Panc1 (cell line): ENCODE data around the gene FSHR.

Source experiments
- POLR2AphosphoS5 ChIP-seq: IDR thresholded peaks from 2 replicates; pipeline ENCODE4 v1.6.1; 2012; ENCODE audit warnings: mild to moderate bottlenecking, low read depth, low read length, moderate library complexity
- SIN3A ChIP-seq: IDR thresholded peaks from 2 replicates; pipeline ENCODE4 v1.6.1; 2012; ENCODE audit warnings: low read depth, mild to moderate bottlenecking, low read length, moderate library complexity, borderline replicate concordance; ENCODE audit not compliant: insufficient read depth
- TCF7L2 ChIP-seq: IDR thresholded peaks from 2 replicates; pipeline ENCODE4 v1.6.1; 2011; ENCODE audit warnings: mild to moderate bottlenecking, low read depth, low read length, inconsistent platforms
- TF ChIP-seq, protein P1 (sequence below): fragments of 450-650 bp; IDR thresholded peaks from 2 replicates; pipeline ENCODE4 v1.5.1; 2017; ENCODE audit warnings: mild to moderate bottlenecking
- TF ChIP-seq, protein P2 (sequence below), 2 experiments: IDR thresholded peaks; 2 replicates each; pipeline ENCODE4 v1.6.1; 2011 to 2012; ENCODE audit warnings: low read depth in 2 of 2, control low read depth in 1 of 2, low read length in 1 of 2, mild to moderate bottlenecking in 1 of 2, moderate library complexity in 1 of 2; ENCODE audit not compliant: insufficient read depth in 1 of 2

DNA sequence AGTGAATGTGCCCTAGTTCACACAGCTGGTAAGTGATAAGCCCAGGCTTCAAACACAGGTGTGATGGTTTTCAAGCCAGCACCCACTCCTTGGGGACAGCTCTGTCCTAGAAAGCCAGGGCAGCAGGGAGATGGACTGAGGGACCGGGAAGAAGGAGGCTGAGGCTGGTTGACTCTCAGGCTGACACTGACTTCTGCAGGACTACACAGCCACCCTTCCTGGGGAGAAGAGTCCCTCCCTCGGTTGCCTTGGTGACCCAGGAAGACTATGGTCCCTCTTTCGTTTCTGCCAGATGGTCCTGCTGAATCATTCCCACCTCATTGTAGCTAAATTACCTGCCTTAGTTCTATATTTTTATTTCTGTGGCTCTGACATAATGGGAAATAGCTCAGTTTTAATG lies 11.3 kb upstream of the FSHR start:
- TF ChIP-seq, protein P1, sequence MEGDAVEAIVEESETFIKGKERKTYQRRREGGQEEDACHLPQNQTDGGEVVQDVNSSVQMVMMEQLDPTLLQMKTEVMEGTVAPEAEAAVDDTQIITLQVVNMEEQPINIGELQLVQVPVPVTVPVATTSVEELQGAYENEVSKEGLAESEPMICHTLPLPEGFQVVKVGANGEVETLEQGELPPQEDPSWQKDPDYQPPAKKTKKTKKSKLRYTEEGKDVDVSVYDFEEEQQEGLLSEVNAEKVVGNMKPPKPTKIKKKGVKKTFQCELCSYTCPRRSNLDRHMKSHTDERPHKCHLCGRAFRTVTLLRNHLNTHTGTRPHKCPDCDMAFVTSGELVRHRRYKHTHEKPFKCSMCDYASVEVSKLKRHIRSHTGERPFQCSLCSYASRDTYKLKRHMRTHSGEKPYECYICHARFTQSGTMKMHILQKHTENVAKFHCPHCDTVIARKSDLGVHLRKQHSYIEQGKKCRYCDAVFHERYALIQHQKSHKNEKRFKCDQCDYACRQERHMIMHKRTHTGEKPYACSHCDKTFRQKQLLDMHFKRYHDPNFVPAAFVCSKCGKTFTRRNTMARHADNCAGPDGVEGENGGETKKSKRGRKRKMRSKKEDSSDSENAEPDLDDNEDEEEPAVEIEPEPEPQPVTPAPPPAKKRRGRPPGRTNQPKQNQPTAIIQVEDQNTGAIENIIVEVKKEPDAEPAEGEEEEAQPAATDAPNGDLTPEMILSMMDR: no peak
- TF ChIP-seq SIN3A (no peak), TCF7L2 (no peak), POLR2AphosphoS5 (no peak)
- TF ChIP-seq, protein P2, sequence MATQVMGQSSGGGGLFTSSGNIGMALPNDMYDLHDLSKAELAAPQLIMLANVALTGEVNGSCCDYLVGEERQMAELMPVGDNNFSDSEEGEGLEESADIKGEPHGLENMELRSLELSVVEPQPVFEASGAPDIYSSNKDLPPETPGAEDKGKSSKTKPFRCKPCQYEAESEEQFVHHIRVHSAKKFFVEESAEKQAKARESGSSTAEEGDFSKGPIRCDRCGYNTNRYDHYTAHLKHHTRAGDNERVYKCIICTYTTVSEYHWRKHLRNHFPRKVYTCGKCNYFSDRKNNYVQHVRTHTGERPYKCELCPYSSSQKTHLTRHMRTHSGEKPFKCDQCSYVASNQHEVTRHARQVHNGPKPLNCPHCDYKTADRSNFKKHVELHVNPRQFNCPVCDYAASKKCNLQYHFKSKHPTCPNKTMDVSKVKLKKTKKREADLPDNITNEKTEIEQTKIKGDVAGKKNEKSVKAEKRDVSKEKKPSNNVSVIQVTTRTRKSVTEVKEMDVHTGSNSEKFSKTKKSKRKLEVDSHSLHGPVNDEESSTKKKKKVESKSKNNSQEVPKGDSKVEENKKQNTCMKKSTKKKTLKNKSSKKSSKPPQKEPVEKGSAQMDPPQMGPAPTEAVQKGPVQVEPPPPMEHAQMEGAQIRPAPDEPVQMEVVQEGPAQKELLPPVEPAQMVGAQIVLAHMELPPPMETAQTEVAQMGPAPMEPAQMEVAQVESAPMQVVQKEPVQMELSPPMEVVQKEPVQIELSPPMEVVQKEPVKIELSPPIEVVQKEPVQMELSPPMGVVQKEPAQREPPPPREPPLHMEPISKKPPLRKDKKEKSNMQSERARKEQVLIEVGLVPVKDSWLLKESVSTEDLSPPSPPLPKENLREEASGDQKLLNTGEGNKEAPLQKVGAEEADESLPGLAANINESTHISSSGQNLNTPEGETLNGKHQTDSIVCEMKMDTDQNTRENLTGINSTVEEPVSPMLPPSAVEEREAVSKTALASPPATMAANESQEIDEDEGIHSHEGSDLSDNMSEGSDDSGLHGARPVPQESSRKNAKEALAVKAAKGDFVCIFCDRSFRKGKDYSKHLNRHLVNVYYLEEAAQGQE (IDR thresholded peaks at IDR 0.05; ENCODE audit: insufficient read depth in 1 of 2, low read depth in 2 of 2, low read length in 1 of 2): no peak
